Activated CD4-positive, alpha-beta T cell treated with anti-CD3 and anti-CD28 coated beads, Interleukin-2, amount 10 ng/mL, durations not matched to agents 7 days and 5 days (primary cell): ENCODE data around the gene SELENOT. TPM values are rescaled to one million over a fixed set of nuclear protein-coding genes. Genes with fewer than 3 reads are reported as not detected.
A peak's percentile ranks its signal among the peaks of the same experiment; 100 is the strongest.
"Not testable (repeated sequence)": the region's sequence is repeated elsewhere in the genome, so short reads cannot be mapped to it uniquely, and the experiment has no call there.

Experiments
- CTCF ChIA-PET: fragments of 350-600 bp; sonication (Branson Sonifier 250); formaldehyde crosslinking; loops from one replicate; lab custom pipeline; 2021; ENCODE audit warnings: antibody characterized with exemption; lab: Charles Lee
- POLR2A ChIA-PET: fragments of 350-600 bp; sonication (Branson Sonifier 250); formaldehyde crosslinking; loops from one replicate; lab custom pipeline; 2021; ENCODE audit warnings: antibody characterized with exemption; lab: Charles Lee
- DNase-seq: peaks from one replicate; pipeline ENCODE4 v3.0.0-alpha.2; 2020
- H3K27ac Mint-ChIP-seq: one replicate; pipeline ENCODE4 v1.8.0; 2021; ENCODE audit warnings: mild to moderate bottlenecking, moderate library complexity, mixed read lengths
- H3K27me3 Mint-ChIP-seq: one replicate; pipeline ENCODE4 v1.8.0; 2021; ENCODE audit warnings: mixed read lengths
- H3K36me3 Mint-ChIP-seq: one replicate; pipeline ENCODE4 v1.8.0; 2021; ENCODE audit warnings: low read depth, mixed read lengths
- H3K4me1 Mint-ChIP-seq: one replicate; pipeline ENCODE4 v1.8.0; 2021; ENCODE audit warnings: mixed read lengths
- H3K4me3 Mint-ChIP-seq: one replicate; pipeline ENCODE4 v1.8.0; 2021; ENCODE audit warnings: mild to moderate bottlenecking, moderate library complexity, mixed read lengths
- H3K9me3 Mint-ChIP-seq: one replicate; pipeline ENCODE4 v1.8.0; 2021; ENCODE audit warnings: mixed read lengths
- total RNA-seq, 2 experiments: library from RNA; stranded (reverse); gene quantifications; one replicate each; pipeline ENCODE4 v1.2.3, GENCODE V29; 2021

SELENOT gene
- total RNA-seq, 2 experiments from 2014 or later: 108 to 140 TPM

DNA sequence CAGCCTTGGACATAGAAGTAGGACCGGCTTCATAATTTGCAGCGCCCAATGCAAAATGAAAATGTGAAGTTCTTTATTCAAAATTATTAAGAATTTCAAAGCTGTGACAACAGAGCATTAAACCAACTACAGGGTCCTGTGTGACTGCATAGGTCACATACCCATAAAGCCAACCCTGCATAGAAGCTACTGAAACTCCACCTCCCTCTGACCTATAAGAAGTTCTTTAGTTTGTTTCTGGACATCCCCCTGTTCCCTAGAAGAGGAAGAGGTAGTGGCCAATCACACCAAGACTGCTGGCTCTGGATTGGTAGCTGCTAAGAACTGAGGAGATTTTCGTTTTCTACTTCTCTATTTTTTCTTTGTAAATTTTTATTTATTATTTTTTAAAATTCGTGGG, 9.0 kb upstream of the SELENOT start:
- ChIA-PET POLR2A (interaction anchor here (1.4 kb wide), 1 partner anchor 9 kb away, joined by 5 read pairs; the partner anchor contains the start of gene SELENOT), CTCF (interaction anchor here (0.8 to 2.7 kb wide), 5 partner anchors 9 to 194 kb away, joined by 3 to 7 read pairs (median 4); partner anchors contain the start of gene SELENOT)
- H3K36me3 Mint-ChIP-seq: no peaks in the 10 kb centered on the region
- no peaks in the 10 kb centered on the region for H3K9me3 Mint-ChIP-seq
- H3K27ac Mint-ChIP-seq: no peak overlapping the region
- H3K4me1 Mint-ChIP-seq: peaks cover 7% of the 10 kb centered on the region
- H3K4me3 Mint-ChIP-seq: no peak overlapping the region
- no peaks in the 10 kb centered on the region for H3K27me3 Mint-ChIP-seq
- no peak for DNase-seq

GRCh38 chr3:150597646-150598045, 5.5 kb upstream of the SELENOT start:
- POLR2A ChIA-PET: no interaction called here
- Mint-ChIP-seq H3K36me3 (peaks cover 12% of the 10 kb centered on the region), H3K9me3 (no peaks in the 10 kb centered on the region), H3K27me3 (no peaks in the 10 kb centered on the region), H3K27ac (no peak overlapping the region), H3K4me1 (peaks cover 25% of the 10 kb centered on the region), H3K4me3 (no peak overlapping the region)
- CTCF ChIA-PET: interaction anchor here (0.6 to 1.2 kb wide), 3 partner anchors 11 to 32 kb away, joined by 3 to 5 read pairs (median 4); no protein-coding TSS in a partner anchor
- DNase-seq: no peak

GRCh38 chr3:150599611-150600297, 3.4 kb upstream of the SELENOT start:
- CTCF ChIA-PET: interaction anchor here (0.6 to 1.3 kb wide), 3 partner anchors 14 to 22 kb away, joined by 3 to 4 read pairs (median 3); no protein-coding TSS in a partner anchor

DNA sequence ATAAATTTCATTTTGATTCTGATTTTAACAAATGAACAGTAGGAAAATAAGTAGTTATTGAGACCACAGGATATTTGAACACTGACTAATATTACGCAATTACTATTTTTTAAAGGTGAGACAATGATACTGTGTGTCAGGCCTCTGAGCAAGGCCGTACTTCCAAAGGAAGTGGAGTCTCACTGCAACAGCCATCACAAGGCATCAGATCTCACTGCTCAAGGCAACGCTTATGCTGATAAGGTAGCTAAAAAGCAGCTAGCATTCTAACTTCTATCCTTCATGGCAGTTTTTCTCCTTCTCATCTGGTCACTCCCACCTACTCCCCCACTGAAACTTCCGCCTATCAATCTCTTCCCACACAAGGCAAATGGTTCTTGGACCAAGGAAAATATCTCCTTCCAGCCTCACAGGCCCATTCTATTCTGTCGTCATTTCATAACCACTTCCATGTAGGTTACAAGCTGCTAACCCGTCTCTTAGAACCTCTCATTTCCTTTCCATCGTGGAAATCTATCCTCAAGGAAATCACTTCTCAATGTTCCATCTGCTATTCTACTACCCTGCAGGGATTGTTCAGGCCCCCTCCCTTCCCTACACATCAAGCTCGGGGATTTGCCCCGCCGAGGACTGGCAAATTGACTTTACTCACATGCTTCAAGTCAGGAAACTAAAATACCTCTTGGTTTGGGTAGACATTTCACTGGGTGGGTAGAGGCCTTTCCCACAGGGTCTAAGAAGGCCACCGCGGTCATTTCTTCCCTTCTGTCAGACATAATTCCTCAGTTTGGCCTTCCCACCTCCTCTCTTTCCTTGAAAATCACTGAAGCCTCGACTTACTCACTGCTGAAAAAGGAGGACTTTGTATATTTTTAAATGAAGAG, 2.2 kb upstream of the SELENOT start:
- CTCF ChIA-PET: interaction anchor here (1.3 kb wide), 1 partner anchor 18 kb away, joined by 3 read pairs; no protein-coding TSS in a partner anchor
- H3K27me3 Mint-ChIP-seq, POLR2A ChIA-PET, H3K9me3 Mint-ChIP-seq, DNase-seq: not testable (repeated sequence)
- peak overlapping the region; percentile 98 for H3K27ac Mint-ChIP-seq
- H3K4me1 Mint-ChIP-seq: peaks cover 37% of the 10 kb centered on the region
- H3K4me3 Mint-ChIP-seq: peak overlapping the region; percentile 98
- peaks cover 21% of the 10 kb centered on the region for H3K36me3 Mint-ChIP-seq

More at GRCh38 chr3:150599611-150600297, 3.4 kb upstream of the SELENOT start:
- H3K4me3 Mint-ChIP-seq: no peak overlapping the region
- H3K27me3 Mint-ChIP-seq: no peaks in the 10 kb centered on the region
- H3K27ac Mint-ChIP-seq: no peak overlapping the region
- no peak for DNase-seq
- POLR2A ChIA-PET: no interaction called here
- H3K36me3 Mint-ChIP-seq: peaks cover 17% of the 10 kb centered on the region
- H3K4me1 Mint-ChIP-seq: peaks cover 29% of the 10 kb centered on the region
- no peaks in the 10 kb centered on the region for H3K9me3 Mint-ChIP-seq

- Mint-ChIP-seq H3K9me3 (no peaks in the 10 kb centered on the region), H3K27ac (peak overlapping the region; percentile 98), H3K27me3 (no peaks in the 10 kb centered on the region), H3K4me1 (peaks cover 54% of the 10 kb centered on the region), H3K4me3 (peak overlapping the region; percentile 98), H3K36me3 (peaks cover 38% of the 10 kb centered on the region)
- ChIA-PET POLR2A (interaction anchor here (0.6 to 1.2 kb wide), 5 partner anchors 8 to 101 kb away, joined by 5 to 6 read pairs (median 5); partner anchors contain the start of genes EIF2A, ERICH6 and SERP1), CTCF (interaction anchor here (0.8 to 2.0 kb wide), 9 partner anchors 10 to 185 kb away, joined by 3 to 7 read pairs (median 3); no protein-coding TSS in a partner anchor)
- no peak for DNase-seq
These were observed 532 bp upstream of the SELENOT start for GRCh38 chr3:150602426-150603152.

DNA sequence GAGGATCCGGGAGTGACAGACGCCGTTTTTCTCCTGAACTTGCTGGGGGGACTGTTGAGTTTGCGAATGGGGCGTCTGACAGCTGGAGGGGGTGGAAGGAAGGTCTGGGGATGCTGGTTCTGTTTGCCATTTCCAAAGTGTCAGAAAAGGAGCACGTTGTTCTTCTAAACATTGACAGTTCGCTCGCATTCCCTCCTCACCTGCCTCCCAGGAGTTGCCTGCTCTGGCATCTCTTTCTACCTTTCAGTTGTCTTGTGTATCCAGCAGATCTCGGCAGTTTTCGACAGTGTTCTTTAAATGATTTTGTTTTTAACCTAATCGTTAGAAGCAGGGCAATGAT, 829 bp downstream of the SELENOT start:
- Mint-ChIP-seq H3K36me3 (peaks cover 44% of the 10 kb centered on the region), H3K4me1 (peaks cover 67% of the 10 kb centered on the region), H3K27ac (peak overlapping the region; percentile 98), H3K9me3 (no peaks in the 10 kb centered on the region), H3K4me3 (peak overlapping the region; percentile 98), H3K27me3 (no peaks in the 10 kb centered on the region)
- no peak for DNase-seq
- CTCF ChIA-PET: interaction anchor here (2.0 kb wide), 1 partner anchor 15 kb away, joined by 6 read pairs; no protein-coding TSS in a partner anchor
- POLR2A ChIA-PET: no interaction called here

DNA sequence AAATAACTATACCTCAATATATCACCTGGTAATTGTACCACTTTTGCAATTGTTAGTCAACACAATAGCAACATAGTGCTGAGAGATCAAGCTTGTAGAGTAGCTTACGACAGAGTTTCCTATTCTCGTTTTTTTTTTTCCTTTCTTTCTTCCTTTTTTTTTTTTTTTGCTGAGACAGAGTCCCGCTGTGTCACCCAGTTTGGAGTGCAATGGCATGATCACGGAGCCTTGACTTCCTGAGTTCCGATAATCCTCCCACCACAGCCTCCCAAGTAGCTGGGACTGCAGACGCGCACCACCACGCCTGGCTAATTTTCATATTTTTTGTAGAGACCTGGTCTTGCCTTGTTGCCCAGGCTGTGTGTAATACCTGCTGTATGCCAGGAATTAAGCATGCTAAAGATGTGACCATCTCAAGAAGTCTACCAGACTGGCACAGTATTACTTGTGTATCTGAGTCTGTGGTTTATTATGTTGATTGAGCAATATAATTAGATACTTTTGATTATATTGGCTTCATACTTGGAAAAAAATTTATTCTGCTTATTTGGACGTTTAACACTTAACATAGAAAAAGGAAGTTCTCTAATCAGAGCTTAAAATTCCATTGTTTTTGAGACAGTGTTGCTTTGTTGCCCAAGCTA, 3.0 kb downstream of the SELENOT start:
- DNase-seq: no peak

DNA sequence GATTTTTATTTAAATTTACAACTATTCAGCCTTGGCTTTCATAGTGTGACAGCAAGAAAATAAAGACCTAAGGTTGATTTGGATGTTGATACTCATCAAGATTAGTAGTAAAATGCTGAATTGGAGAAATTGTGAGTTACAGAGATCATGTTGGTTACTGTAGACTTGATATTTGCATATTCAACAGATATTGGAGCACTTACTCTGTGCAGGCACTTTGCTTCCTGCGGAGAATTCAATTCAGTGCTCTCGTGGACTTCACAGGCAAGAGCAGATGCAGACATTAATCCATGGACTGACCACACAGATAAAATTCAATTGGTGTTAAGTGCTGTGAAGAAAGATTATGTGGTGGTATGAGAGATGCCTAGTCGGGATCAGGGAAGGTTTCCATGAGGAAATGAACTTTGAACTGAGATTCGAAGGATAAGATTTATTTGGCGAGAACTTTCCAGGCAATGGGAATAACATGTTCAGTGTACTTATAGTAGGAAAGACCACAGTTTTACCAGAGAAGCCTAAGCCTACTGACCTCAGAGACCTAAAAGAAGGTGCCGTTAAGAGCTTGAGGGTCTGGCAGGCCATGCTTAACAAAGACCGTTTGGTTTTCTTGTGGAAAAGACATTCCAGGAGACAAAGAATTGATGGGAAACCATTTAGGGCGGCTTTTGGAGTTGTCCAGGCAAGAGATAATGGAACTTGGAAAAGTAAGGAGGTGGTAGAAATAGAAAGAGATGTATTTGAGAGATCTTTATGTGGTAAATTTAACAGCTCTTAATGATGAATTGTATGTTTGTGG, 4.3 kb downstream of the SELENOT start:
- H3K27ac Mint-ChIP-seq: no peak overlapping the region
- H3K4me1 Mint-ChIP-seq: peaks cover 65% of the 10 kb centered on the region
- CTCF ChIA-PET: no interaction called here
- no peaks in the 10 kb centered on the region for H3K27me3 Mint-ChIP-seq
- no peak overlapping the region for H3K4me3 Mint-ChIP-seq
- H3K36me3 Mint-ChIP-seq: peaks cover 44% of the 10 kb centered on the region
- POLR2A ChIA-PET: no interaction called here
- no peaks in the 10 kb centered on the region for H3K9me3 Mint-ChIP-seq
- no peak for DNase-seq

More for the DNA sequence above, 3.0 kb downstream of the SELENOT start:
- Mint-ChIP-seq H3K36me3 (peaks cover 41% of the 10 kb centered on the region), H3K4me3 (peak overlapping the region; percentile 98), H3K4me1 (peaks cover 72% of the 10 kb centered on the region), H3K27ac (peak overlapping the region; percentile 3), H3K9me3 (no peaks in the 10 kb centered on the region), H3K27me3 (no peaks in the 10 kb centered on the region)
- CTCF ChIA-PET: interaction anchor here (0.7 to 1.4 kb wide), 2 partner anchors 14 to 1807 kb away, joined by 3 read pairs; no protein-coding TSS in a partner anchor
- POLR2A ChIA-PET: no interaction called here

DNA sequence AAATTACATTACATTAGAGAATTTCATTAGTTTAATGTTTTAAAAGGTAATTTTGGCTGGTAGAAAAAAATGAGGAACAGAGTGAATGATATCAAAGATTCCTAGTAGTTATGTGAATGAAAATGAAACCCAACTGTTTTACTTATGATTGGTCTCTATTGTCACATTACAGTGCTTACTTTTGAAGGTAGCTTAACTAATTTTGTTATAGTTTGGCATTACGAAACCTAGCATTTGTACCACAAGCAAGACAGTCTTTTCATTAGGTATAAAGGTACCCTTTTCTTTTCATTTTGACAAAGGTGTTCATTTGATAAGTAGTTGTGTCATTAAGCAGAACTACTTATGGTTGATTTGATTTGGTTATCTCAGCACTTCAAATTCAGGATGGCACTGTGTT, 6.9 kb downstream of the SELENOT start:
- H3K9me3 Mint-ChIP-seq: peaks cover 2% of the 10 kb centered on the region
- no peak for DNase-seq
- no peak overlapping the region for H3K4me3 Mint-ChIP-seq
- H3K36me3 Mint-ChIP-seq: peaks cover 56% of the 10 kb centered on the region
- H3K4me1 Mint-ChIP-seq: peaks cover 79% of the 10 kb centered on the region
- ChIA-PET POLR2A (no interaction called here), CTCF (interaction anchor here (0.6 kb wide), 1 partner anchor 185 kb away, joined by 5 read pairs; no protein-coding TSS in a partner anchor)
- H3K27ac Mint-ChIP-seq: peak overlapping the region; percentile 26
- H3K27me3 Mint-ChIP-seq: no peaks in the 10 kb centered on the region

GRCh38 chr3:150610785-150611184, 7.7 kb downstream of the SELENOT start:
- Mint-ChIP-seq H3K4me1 (peaks cover 74% of the 10 kb centered on the region), H3K4me3 (no peak overlapping the region), H3K9me3 (peaks cover 2% of the 10 kb centered on the region), H3K27me3 (no peaks in the 10 kb centered on the region), H3K36me3 (peaks cover 57% of the 10 kb centered on the region), H3K27ac (no peak overlapping the region)
- ChIA-PET CTCF (interaction anchor here (0.9 kb wide), 1 partner anchor 50 kb away, joined by 4 read pairs; no protein-coding TSS in a partner anchor), POLR2A (no interaction called here)
- DNase-seq: no peak

DNA sequence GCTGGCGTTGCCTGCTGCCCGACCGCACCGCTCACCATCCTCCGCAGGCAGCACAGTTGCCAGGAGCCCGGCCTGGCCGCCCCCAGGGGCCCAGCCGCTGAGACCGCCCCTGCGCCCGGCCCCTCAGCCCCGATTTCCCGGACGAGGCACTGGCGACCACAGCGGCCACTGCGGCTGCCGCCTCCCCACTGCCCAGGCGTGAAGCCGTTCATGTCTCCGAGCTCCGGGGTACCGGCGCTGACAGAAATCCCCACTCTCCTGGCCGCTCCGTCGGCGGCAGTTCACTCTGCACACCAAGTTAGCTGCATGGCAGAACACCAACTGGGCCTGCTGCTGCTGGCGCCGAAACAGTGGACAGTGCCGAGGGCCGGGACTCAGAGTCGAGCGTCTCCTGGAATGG, 8.5 kb downstream of the SELENOT start:
- H3K4me1 Mint-ChIP-seq: peaks cover 67% of the 10 kb centered on the region
- H3K4me3 Mint-ChIP-seq: no peak overlapping the region
- peaks cover 2% of the 10 kb centered on the region for H3K9me3 Mint-ChIP-seq
- CTCF ChIA-PET: no interaction called here
- no peak overlapping the region for H3K27ac Mint-ChIP-seq
- no peak for DNase-seq
- H3K36me3 Mint-ChIP-seq: peaks cover 51% of the 10 kb centered on the region
- H3K27me3 Mint-ChIP-seq: no peaks in the 10 kb centered on the region
- POLR2A ChIA-PET: no interaction called here
